ENCODE data around the gene NR6A1.

DNA sequence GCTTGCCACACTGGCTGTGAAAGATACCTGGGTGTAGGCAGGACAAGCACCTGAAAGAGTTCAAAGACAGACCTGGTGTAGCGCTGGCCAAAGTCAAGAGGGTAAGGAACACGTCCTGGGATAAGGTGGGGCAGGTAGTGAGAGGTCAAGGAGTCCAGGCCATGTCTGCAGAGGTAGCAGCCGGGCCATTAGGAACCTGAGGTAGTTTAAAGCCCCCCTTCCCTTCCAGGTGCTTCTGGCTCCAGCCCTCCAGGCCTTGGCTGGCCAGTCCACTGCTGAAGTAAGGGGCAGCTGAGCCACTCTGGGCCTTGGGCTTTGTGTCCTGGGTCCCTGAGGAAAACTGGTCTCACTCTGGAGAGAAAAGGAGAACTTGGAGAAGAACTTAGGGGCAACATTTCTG is 250.0 kb downstream of the NR6A1 start:
- TF ChIP-seq ZNF484 (CRISPR knock-in tag; IDR thresholded peaks at IDR 0.05; ENCODE audit: borderline replicate concordance, low read depth) (no peak), ATF3 (CRISPR knock-in tag; IDR thresholded peaks at IDR 0.05) (no peak), ZNF629 (CRISPR knock-in tag; conservative IDR thresholded peaks at IDR 0.05) (no peak)
